ENCODE results near the gene LATS2.

The LATS2 gene

GRCh38 chr13:21033212-21033840 is 28.1 kb downstream of the LATS2 start:
- peaks cover 16% of the 10 kb centered on the region for H3K4me1 ChIP-seq (ENCODE audit: control insufficient read depth, insufficient read depth, low read length)
- H3K9ac ChIP-seq (ENCODE audit: low read length) = no peak overlapping the region
- no peaks in the 10 kb centered on the region for H3K9me3 ChIP-seq (ENCODE audit: control insufficient read depth, insufficient read depth, low read depth, low read length)
- H3K27me3 ChIP-seq (ENCODE audit: control insufficient read depth, insufficient read depth, low read length) = no peaks in the 10 kb centered on the region
- no peak overlapping the region for H3K4me3 ChIP-seq (ENCODE audit: low read depth, low read length)
- H3K27ac ChIP-seq (ENCODE audit: low read depth, low read length) = no peak overlapping the region
- peaks cover 10% of the 10 kb centered on the region for H3K36me3 ChIP-seq (ENCODE audit: control insufficient read depth, insufficient read depth, low read length)

- Histone ChIP-seq H3K4me1 (ENCODE audit: control insufficient read depth, insufficient read depth, low read length) (peaks cover 16% of the 10 kb centered on the region), H3K9ac (ENCODE audit: low read length) (no peak overlapping the region), H3K36me3 (ENCODE audit: control insufficient read depth, insufficient read depth, low read length) (peaks cover 10% of the 10 kb centered on the region; the same call in 1 of the 2 replicates), H3K27ac (ENCODE audit: low read depth, low read length) (no peak overlapping the region), H3K9me3 (ENCODE audit: control insufficient read depth, insufficient read depth, low read depth, low read length) (no peaks in the 10 kb centered on the region), H3K27me3 (ENCODE audit: control insufficient read depth, insufficient read depth, low read length) (no peaks in the 10 kb centered on the region), H3K4me3 (ENCODE audit: low read depth, low read length) (no peak overlapping the region)
Measured at GRCh38 chr13:21032656-21033055, 28.7 kb downstream of the LATS2 start.

GRCh38 chr13:21031594-21032275 is 29.7 kb downstream of the LATS2 start:
- H3K36me3 ChIP-seq (ENCODE audit: control insufficient read depth, insufficient read depth, low read length) = peaks cover 10% of the 10 kb centered on the region; the same call in 1 of the 2 replicates
- no peaks in the 10 kb centered on the region for H3K27me3 ChIP-seq (ENCODE audit: control insufficient read depth, insufficient read depth, low read length)
- H3K9ac ChIP-seq (ENCODE audit: low read length) = no peak overlapping the region
- H3K27ac ChIP-seq (ENCODE audit: low read depth, low read length) = no peak overlapping the region
- H3K9me3 ChIP-seq (ENCODE audit: control insufficient read depth, insufficient read depth, low read depth, low read length) = no peaks in the 10 kb centered on the region
- no peak overlapping the region for H3K4me3 ChIP-seq (ENCODE audit: low read depth, low read length)
- peaks cover 16% of the 10 kb centered on the region for H3K4me1 ChIP-seq (ENCODE audit: control insufficient read depth, insufficient read depth, low read length)

- Histone ChIP-seq H3K4me3 (ENCODE audit: low read depth, low read length) (no peak overlapping the region), H3K27ac (ENCODE audit: low read depth, low read length) (no peak overlapping the region), H3K4me1 (ENCODE audit: control insufficient read depth, insufficient read depth, low read length) (no peaks in the 10 kb centered on the region)
Measured at GRCh38 chr13:21025539-21025938, 35.8 kb downstream of the LATS2 start.

GRCh38 chr13:21022056-21022979 is 39.1 kb downstream of the LATS2 start:
- no peak overlapping the region for H3K9ac ChIP-seq (ENCODE audit: low read length)
- H3K36me3 ChIP-seq (ENCODE audit: control insufficient read depth, insufficient read depth, low read length) = peaks cover 2% of the 10 kb centered on the region
- H3K4me1 ChIP-seq (ENCODE audit: control insufficient read depth, insufficient read depth, low read length) = no peaks in the 10 kb centered on the region; the same call in 1 of the 2 replicates
- H3K9me3 ChIP-seq (ENCODE audit: control insufficient read depth, insufficient read depth, low read depth, low read length) = no peaks in the 10 kb centered on the region
- no peak overlapping the region for H3K27ac ChIP-seq (ENCODE audit: low read depth, low read length)
- H3K27me3 ChIP-seq (ENCODE audit: control insufficient read depth, insufficient read depth, low read length) = no peaks in the 10 kb centered on the region
- H3K4me3 ChIP-seq (ENCODE audit: low read depth, low read length) = no peak overlapping the region

More at GRCh38 chr13:21025539-21025938, 35.8 kb downstream of the LATS2 start:
- Histone ChIP-seq H3K27me3 (ENCODE audit: control insufficient read depth, insufficient read depth, low read length) (no peaks in the 10 kb centered on the region), H3K9ac (ENCODE audit: low read length) (no peak overlapping the region), H3K36me3 (ENCODE audit: control insufficient read depth, insufficient read depth, low read length) (peaks cover 8% of the 10 kb centered on the region), H3K9me3 (ENCODE audit: control insufficient read depth, insufficient read depth, low read depth, low read length) (no peaks in the 10 kb centered on the region)

- no peak overlapping the region for H3K9ac ChIP-seq (ENCODE audit: low read length)
- no peaks in the 10 kb centered on the region for H3K9me3 ChIP-seq (ENCODE audit: control insufficient read depth, insufficient read depth, low read depth, low read length)
- H3K36me3 ChIP-seq (ENCODE audit: control insufficient read depth, insufficient read depth, low read length) = peaks cover 2% of the 10 kb centered on the region
- no peaks in the 10 kb centered on the region for H3K27me3 ChIP-seq (ENCODE audit: control insufficient read depth, insufficient read depth, low read length)
- H3K4me3 ChIP-seq (ENCODE audit: low read depth, low read length) = no peak overlapping the region
- H3K4me1 ChIP-seq (ENCODE audit: control insufficient read depth, insufficient read depth, low read length) = peaks cover 3% of the 10 kb centered on the region; the same call in 1 of the 2 replicates
- no peak overlapping the region for H3K27ac ChIP-seq (ENCODE audit: low read depth, low read length)
Measured at GRCh38 chr13:21020581-21020980, 40.8 kb downstream of the LATS2 start.

- H3K27me3 ChIP-seq (ENCODE audit: control insufficient read depth, insufficient read depth, low read length) = no peaks in the 10 kb centered on the region
- no peak overlapping the region for H3K4me3 ChIP-seq (ENCODE audit: low read depth, low read length)
- peaks cover 2% of the 10 kb centered on the region for H3K36me3 ChIP-seq (ENCODE audit: control insufficient read depth, insufficient read depth, low read length)
- no peak overlapping the region for H3K27ac ChIP-seq (ENCODE audit: low read depth, low read length)
- H3K4me1 ChIP-seq (ENCODE audit: control insufficient read depth, insufficient read depth, low read length) = peaks cover 3% of the 10 kb centered on the region; the same call in 1 of the 2 replicates
- H3K9ac ChIP-seq (ENCODE audit: low read length) = no peak overlapping the region
- no peaks in the 10 kb centered on the region for H3K9me3 ChIP-seq (ENCODE audit: control insufficient read depth, insufficient read depth, low read depth, low read length)
Measured at GRCh38 chr13:21020176-21020575, 41.2 kb downstream of the LATS2 start.

- Histone ChIP-seq H3K9me3 (ENCODE audit: control insufficient read depth, insufficient read depth, low read depth, low read length) (no peaks in the 10 kb centered on the region), H3K36me3 (ENCODE audit: control insufficient read depth, insufficient read depth, low read length) (peaks cover 2% of the 10 kb centered on the region), H3K4me1 (ENCODE audit: control insufficient read depth, insufficient read depth, low read length) (peaks cover 3% of the 10 kb centered on the region; the same call in 1 of the 2 replicates), H3K4me3 (ENCODE audit: low read depth, low read length) (no peak overlapping the region), H3K27ac (ENCODE audit: low read depth, low read length) (no peak overlapping the region), H3K9ac (ENCODE audit: low read length) (no peak overlapping the region), H3K27me3 (ENCODE audit: control insufficient read depth, insufficient read depth, low read length) (no peaks in the 10 kb centered on the region)
Measured at GRCh38 chr13:21018220-21018619, 43.2 kb downstream of the LATS2 start.

- Histone ChIP-seq H3K36me3 (ENCODE audit: control insufficient read depth, insufficient read depth, low read length) (no peaks in the 10 kb centered on the region; the same call in 1 of the 2 replicates), H3K27ac (ENCODE audit: low read depth, low read length) (no peak overlapping the region), H3K27me3 (ENCODE audit: control insufficient read depth, insufficient read depth, low read length) (no peaks in the 10 kb centered on the region), H3K4me3 (ENCODE audit: low read depth, low read length) (no peak overlapping the region), H3K9ac (ENCODE audit: low read length) (no peak overlapping the region), H3K4me1 (ENCODE audit: control insufficient read depth, insufficient read depth, low read length) (peaks cover 3% of the 10 kb centered on the region; the same call in 1 of the 2 replicates), H3K9me3 (ENCODE audit: control insufficient read depth, insufficient read depth, low read depth, low read length) (no peaks in the 10 kb centered on the region)
Measured at GRCh38 chr13:21016487-21016886, 44.9 kb downstream of the LATS2 start.

- no peak overlapping the region for H3K4me3 ChIP-seq (ENCODE audit: low read depth, low read length)
- H3K36me3 ChIP-seq (ENCODE audit: control insufficient read depth, insufficient read depth, low read length) = no peaks in the 10 kb centered on the region
- peaks cover 10% of the 10 kb centered on the region for H3K4me1 ChIP-seq (ENCODE audit: control insufficient read depth, insufficient read depth, low read length)
- no peak overlapping the region for H3K27ac ChIP-seq (ENCODE audit: low read depth, low read length)
- H3K27me3 ChIP-seq (ENCODE audit: control insufficient read depth, insufficient read depth, low read length) = no peaks in the 10 kb centered on the region
- H3K9me3 ChIP-seq (ENCODE audit: control insufficient read depth, insufficient read depth, low read depth, low read length) = no peaks in the 10 kb centered on the region
- H3K9ac ChIP-seq (ENCODE audit: low read length) = no peak overlapping the region
Measured at GRCh38 chr13:21015284-21015683, 46.1 kb downstream of the LATS2 start.
